HepG2 (cell line): ENCODE data around the gene PHYH. TPM values are rescaled to one million over a fixed set of nuclear protein-coding genes. Genes with fewer than 3 reads are reported as not detected.

Source experiments
- BORCS8-MEF2B ChIP-seq: sonication (generic); formaldehyde crosslinking; IDR thresholded peaks from 2 replicates; pipeline ENCODE4 v1.8.0; 2022; ENCODE audit warnings: mild to moderate bottlenecking, missing genetic modification reagents
- GABPB1 ChIP-seq: IDR thresholded peaks from 2 replicates; pipeline ENCODE4 v1.6.1; 2016; ENCODE audit warnings: mild to moderate bottlenecking, missing genetic modification reagents, moderate library complexity, missing compliant biosample characterization
- GTF2F1 ChIP-seq: fragments of 150-350 bp; IDR thresholded peaks from 2 replicates; pipeline ENCODE4 v1.6.1; 2014; ENCODE audit warnings: low read length
- KLF12 ChIP-seq: sonication (generic); formaldehyde crosslinking; IDR thresholded peaks from 2 replicates; pipeline ENCODE4 v1.4.0; 2020; ENCODE audit warnings: missing genetic modification reagents, borderline replicate concordance
- KLF15 ChIP-seq: sonication (generic); formaldehyde crosslinking; IDR thresholded peaks from 2 replicates; pipeline ENCODE4 v1.8.1; 2023; ENCODE audit warnings: borderline replicate concordance, mild to moderate bottlenecking, inconsistent platforms, missing genetic modification reagents, mixed read lengths
- MAFG ChIP-seq: sonication (generic); formaldehyde crosslinking; IDR thresholded peaks from 2 replicates; pipeline ENCODE4 v1.5.1; 2020; ENCODE audit warnings: mild to moderate bottlenecking, missing genetic modification reagents
- NAIF1 ChIP-seq: sonication (generic); formaldehyde crosslinking; IDR thresholded peaks from 2 replicates; pipeline ENCODE4 v1.5.0; 2020; ENCODE audit warnings: mild to moderate bottlenecking, missing genetic modification reagents, borderline replicate concordance
- PAWR ChIP-seq: sonication (generic); formaldehyde crosslinking; IDR thresholded peaks from 2 replicates; pipeline ENCODE4 v1.4.0; 2020; ENCODE audit warnings: missing genetic modification reagents, mild to moderate bottlenecking, borderline replicate concordance
- POGZ ChIP-seq: sonication (generic); formaldehyde crosslinking; IDR thresholded peaks from 2 replicates; pipeline ENCODE4 v1.4.0; 2020; ENCODE audit warnings: mild to moderate bottlenecking, missing genetic modification reagents
- SMARCC2 ChIP-seq: fragments of 450-650 bp; IDR thresholded peaks from 2 replicates; pipeline ENCODE4 v1.6.1; 2017; ENCODE audit warnings: antibody characterized with exemption, mild to moderate bottlenecking
- YY1 ChIP-seq: IDR thresholded peaks from 2 replicates; pipeline ENCODE4 v1.6.1; 2011; ENCODE audit warnings: low read length, low read depth, moderate library complexity, mild to moderate bottlenecking; ENCODE audit not compliant: insufficient read depth, insufficient replicate concordance
- ZBTB8A ChIP-seq: sonication (generic); formaldehyde crosslinking; IDR thresholded peaks from 2 replicates; pipeline ENCODE4 v1.4.0; 2020; ENCODE audit warnings: mild to moderate bottlenecking, low read depth, missing genetic modification reagents, borderline replicate concordance
- ZFY ChIP-seq: sonication (generic); formaldehyde crosslinking; IDR thresholded peaks from 2 replicates; pipeline ENCODE4 v1.4.0; 2020; ENCODE audit warnings: missing genetic modification reagents
- ZMYM4 ChIP-seq: sonication (generic); formaldehyde crosslinking; IDR thresholded peaks from 2 replicates; pipeline ENCODE4 v1.8.1; 2023; ENCODE audit warnings: mild to moderate bottlenecking, missing genetic modification reagents
- ZNF20 ChIP-seq: sonication (generic); formaldehyde crosslinking; IDR thresholded peaks from 2 replicates; pipeline ENCODE4 v1.4.0; 2020; ENCODE audit warnings: mild to moderate bottlenecking, moderate library complexity, missing genetic modification reagents
- ZNF382 ChIP-seq: sonication (generic); formaldehyde crosslinking; IDR thresholded peaks from 2 replicates; pipeline ENCODE4 v1.5.0; 2020; ENCODE audit warnings: missing genetic modification reagents, mild to moderate bottlenecking, borderline replicate concordance
- ZNF569 ChIP-seq: sonication (generic); formaldehyde crosslinking; IDR thresholded peaks from 2 replicates; pipeline ENCODE4 v1.5.0; 2020; ENCODE audit warnings: mild to moderate bottlenecking, missing genetic modification reagents, moderate library complexity, borderline replicate concordance
- ZNF747 ChIP-seq: sonication (generic); formaldehyde crosslinking; IDR thresholded peaks from 2 replicates; pipeline ENCODE4 v1.8.1; 2023; ENCODE audit warnings: missing genetic modification reagents, mild to moderate bottlenecking, borderline replicate concordance
- ZNF883 ChIP-seq: sonication (generic); formaldehyde crosslinking; IDR thresholded peaks from 2 replicates; pipeline ENCODE4 v1.5.1; 2020; ENCODE audit warnings: mild to moderate bottlenecking, missing genetic modification reagents; ENCODE audit errors: not compliant biosample characterization
- polyA plus RNA-seq, 8 experiments: library from polyadenylated mRNA; depleted of rRNA in 3 of 8; stranded (reverse) in 7 of 8; unstranded in 1 of 8; fragments of >200 nt; fragmentation: Illumina TruSeq in 4 of 8; extraction: Trizol in 4 of 8; gene quantifications; 2 replicates each; pipeline versions ENCODE4 v1.2.1 to v1.2.3, GENCODE V29; 2011 to 2016; ENCODE audit warnings: low read depth in 4 of 8, missing spikeins in 1 of 8, mixed read lengths in 1 of 8; ENCODE audit not compliant: insufficient read depth in 1 of 8
- total RNA-seq, 5 experiments: library from RNA; depleted of rRNA; stranded (reverse); fragments of >200 nt; fragmentation: Illumina TruSeq; extraction: Trizol; gene quantifications; 2 replicates each; pipeline ENCODE4 v1.2.3, GENCODE V29; 2016; ENCODE audit warnings: low read depth in 1 of 5
- TF ChIP-seq, protein P1 (sequence below): sonication (generic); formaldehyde crosslinking; conservative IDR thresholded peaks from 2 replicates; pipeline ENCODE4 v1.4.0; 2020; ENCODE audit warnings: missing genetic modification reagents
- TF ChIP-seq, protein P2 (sequence below): sonication (generic); formaldehyde crosslinking; IDR thresholded peaks from 2 replicates; pipeline ENCODE4 v1.5.0; 2020; ENCODE audit warnings: mild to moderate bottlenecking, missing genetic modification reagents, moderate library complexity
- TF ChIP-seq, protein P3 (sequence below): sonication (generic); formaldehyde crosslinking; IDR thresholded peaks from 2 replicates; pipeline ENCODE4 v1.4.0; 2020; ENCODE audit warnings: missing genetic modification reagents, borderline replicate concordance
- TF ChIP-seq, protein P4 (sequence below), 2 experiments: fragments of 450-650 bp in 1 of 2; sonication (generic) in 1 of 2; formaldehyde crosslinking; IDR thresholded peaks; 2 replicates each; pipeline versions ENCODE4 v1.5.0 to v1.8.0; 2020 to 2022; ENCODE audit warnings: mild to moderate bottlenecking in 1 of 2, missing genetic modification reagents in 1 of 2

Gene PHYH
- total and polyA plus RNA-seq, 2 of the 13 experiments (the other 11 are each of a cell fraction or from before 2014, with no cell fraction given): 27.2 to 34.5 TPM

- peak; percentile 60 for TF ChIP-seq ZNF883 (CRISPR knock-in tag)
- peak; percentile 34 for TF ChIP-seq YY1
- TF ChIP-seq, protein P1, sequence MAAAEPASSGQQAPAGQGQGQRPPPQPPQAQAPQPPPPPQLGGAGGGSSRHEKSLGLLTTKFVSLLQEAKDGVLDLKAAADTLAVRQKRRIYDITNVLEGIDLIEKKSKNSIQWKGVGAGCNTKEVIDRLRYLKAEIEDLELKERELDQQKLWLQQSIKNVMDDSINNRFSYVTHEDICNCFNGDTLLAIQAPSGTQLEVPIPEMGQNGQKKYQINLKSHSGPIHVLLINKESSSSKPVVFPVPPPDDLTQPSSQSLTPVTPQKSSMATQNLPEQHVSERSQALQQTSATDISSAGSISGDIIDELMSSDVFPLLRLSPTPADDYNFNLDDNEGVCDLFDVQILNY (CRISPR knock-in tag): no peak
- TF ChIP-seq ZNF382 (CRISPR knock-in tag): no peak
- no peak for TF ChIP-seq POGZ (CRISPR knock-in tag)
- peak; percentile 57; the same call in 1 of the 2 replicates for TF ChIP-seq ZFY (CRISPR knock-in tag)
- TF ChIP-seq, protein P2, sequence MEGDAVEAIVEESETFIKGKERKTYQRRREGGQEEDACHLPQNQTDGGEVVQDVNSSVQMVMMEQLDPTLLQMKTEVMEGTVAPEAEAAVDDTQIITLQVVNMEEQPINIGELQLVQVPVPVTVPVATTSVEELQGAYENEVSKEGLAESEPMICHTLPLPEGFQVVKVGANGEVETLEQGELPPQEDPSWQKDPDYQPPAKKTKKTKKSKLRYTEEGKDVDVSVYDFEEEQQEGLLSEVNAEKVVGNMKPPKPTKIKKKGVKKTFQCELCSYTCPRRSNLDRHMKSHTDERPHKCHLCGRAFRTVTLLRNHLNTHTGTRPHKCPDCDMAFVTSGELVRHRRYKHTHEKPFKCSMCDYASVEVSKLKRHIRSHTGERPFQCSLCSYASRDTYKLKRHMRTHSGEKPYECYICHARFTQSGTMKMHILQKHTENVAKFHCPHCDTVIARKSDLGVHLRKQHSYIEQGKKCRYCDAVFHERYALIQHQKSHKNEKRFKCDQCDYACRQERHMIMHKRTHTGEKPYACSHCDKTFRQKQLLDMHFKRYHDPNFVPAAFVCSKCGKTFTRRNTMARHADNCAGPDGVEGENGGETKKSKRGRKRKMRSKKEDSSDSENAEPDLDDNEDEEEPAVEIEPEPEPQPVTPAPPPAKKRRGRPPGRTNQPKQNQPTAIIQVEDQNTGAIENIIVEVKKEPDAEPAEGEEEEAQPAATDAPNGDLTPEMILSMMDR: no peak; the same call in 1 of the 2 replicates
- no peak for TF ChIP-seq ZMYM4 (CRISPR knock-in tag)
- TF ChIP-seq, protein P3, sequence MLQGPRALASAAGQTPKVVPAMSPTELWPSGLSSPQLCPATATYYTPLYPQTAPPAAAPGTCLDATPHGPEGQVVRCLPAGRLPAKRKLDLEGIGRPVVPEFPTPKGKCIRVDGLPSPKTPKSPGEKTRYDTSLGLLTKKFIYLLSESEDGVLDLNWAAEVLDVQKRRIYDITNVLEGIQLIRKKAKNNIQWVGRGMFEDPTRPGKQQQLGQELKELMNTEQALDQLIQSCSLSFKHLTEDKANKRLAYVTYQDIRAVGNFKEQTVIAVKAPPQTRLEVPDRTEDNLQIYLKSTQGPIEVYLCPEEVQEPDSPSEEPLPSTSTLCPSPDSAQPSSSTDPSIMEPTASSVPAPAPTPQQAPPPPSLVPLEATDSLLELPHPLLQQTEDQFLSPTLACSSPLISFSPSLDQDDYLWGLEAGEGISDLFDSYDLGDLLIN: no peak
- TF ChIP-seq PAWR (CRISPR knock-in tag): no peak
- no peak for TF ChIP-seq ZNF747
- TF ChIP-seq, protein P4, sequence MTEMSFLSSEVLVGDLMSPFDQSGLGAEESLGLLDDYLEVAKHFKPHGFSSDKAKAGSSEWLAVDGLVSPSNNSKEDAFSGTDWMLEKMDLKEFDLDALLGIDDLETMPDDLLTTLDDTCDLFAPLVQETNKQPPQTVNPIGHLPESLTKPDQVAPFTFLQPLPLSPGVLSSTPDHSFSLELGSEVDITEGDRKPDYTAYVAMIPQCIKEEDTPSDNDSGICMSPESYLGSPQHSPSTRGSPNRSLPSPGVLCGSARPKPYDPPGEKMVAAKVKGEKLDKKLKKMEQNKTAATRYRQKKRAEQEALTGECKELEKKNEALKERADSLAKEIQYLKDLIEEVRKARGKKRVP (CRISPR knock-in tag; IDR thresholded peaks at IDR 0.05): peak in 1 of 2 experiments; percentile 93; a peak in 2 of 4 replicates
- TF ChIP-seq ZBTB8A: no peak
- no peak for TF ChIP-seq SMARCC2
- TF ChIP-seq KLF15: peak; percentile 26; the same call in 1 of the 2 replicates
- TF ChIP-seq ZNF20: no peak
- no peak for TF ChIP-seq ZNF569 (CRISPR knock-in tag)
- TF ChIP-seq NAIF1 (CRISPR knock-in tag): peak; percentile 47; the same call in 1 of the 2 replicates
- TF ChIP-seq GTF2F1: no peak
- TF ChIP-seq GABPB1 (CRISPR knock-in tag): peak; percentile 76; the same call in 1 of the 2 replicates
- TF ChIP-seq KLF12 (CRISPR knock-in tag): no peak
- 0 out of 2 replicates have a peak, but pooled peaks have one; percentile 44 for TF ChIP-seq BORCS8-MEF2B
- TF ChIP-seq MAFG (CRISPR knock-in tag): no peak
These were observed 48.6 kb upstream of the PHYH start, which contains the start of gene SEPHS1 (continued) for GRCh38 chr10:13348216-13349017.
